IPS DF 4.7 (cell line): Measurements from ENCODE around the gene PTMS.
A peak's percentile ranks its signal among the peaks of the same experiment; 100 is the strongest.

Experiments used
- DNase-seq: peaks from one replicate; pipeline ENCODE4 v3.0.0-alpha.2; 2013; ENCODE audit warnings: low spot score; ENCODE audit errors: extremely low read depth

PTMS gene

DNA sequence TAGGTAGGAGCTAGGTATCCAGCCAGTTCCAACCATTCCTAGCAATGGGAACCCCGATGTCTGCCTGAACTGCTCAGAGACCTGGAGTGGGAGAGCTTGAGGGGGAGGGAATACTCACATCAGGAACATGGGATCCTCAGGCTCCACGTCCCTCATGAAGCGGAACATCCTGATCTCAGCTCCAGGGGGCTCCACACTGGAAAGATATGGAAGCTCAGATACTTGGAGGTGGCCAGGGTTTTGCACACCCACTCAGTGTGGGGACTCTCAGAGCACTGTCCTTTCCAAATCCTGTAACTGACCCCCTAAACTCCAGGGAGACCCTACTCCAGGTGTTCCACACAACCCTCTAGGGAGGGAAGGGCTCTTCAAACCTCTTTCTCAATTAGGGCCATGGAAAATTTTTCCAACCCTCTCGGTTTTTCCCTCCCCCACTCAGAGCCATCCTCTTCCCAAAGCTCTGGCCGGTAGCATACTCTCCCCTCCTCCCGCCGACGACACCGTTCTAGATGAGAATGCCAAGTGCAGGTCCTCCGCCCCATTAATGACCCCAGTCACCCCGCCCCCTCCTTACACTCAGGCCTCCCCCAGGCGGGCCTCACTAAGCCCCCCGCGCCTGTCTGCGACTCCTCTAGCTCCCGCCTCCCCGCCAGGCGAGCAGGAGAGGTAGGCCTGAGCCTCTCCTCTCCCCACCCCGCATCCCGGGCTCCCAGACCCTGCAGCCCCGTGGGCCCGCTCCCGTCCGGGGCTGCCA lies 13.8 kb upstream of the PTMS start:
- no peak for DNase-seq

DNA sequence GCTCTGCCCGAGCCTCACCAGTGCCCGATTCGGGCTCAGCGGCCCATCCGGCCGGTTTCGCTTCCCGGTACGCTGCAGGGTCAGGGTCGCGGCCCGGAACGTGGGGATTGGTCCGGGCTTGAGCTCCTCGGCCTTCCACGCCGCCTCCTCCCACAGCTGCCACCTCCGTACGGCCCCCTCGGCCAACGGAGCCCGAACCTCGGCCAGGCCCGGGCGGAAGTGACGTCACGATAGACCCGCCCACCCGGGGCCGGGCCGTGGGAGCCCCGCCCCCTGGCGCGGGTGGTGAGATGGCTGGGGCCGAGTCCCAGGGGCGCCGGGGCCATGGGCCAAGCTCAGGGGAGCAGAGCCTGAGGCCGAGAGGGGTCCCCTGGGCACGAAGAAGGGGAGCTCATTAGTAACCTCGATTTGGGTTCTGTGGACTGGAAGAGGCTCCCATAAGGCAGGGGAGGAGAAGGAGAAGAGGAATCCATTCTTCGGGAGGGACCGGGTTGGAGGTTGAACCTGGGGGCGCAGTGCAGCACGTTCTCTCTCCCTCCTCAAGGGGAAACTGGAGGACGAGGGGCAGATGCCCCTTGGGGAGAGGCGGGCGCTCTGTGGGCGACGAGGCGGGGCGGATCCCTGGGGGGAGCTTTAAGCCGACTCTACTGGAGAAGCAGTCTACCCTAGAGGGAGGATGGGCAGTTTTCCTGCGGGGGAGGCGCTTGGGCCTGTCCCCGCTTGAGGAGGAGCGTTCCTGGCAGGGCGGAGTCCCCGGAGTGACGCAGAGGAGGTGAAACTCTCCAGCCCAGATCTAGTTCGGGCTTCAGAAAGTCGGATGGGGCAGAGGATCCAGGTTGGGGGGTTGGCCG lies 13.0 kb upstream of the PTMS start, which contains the start of gene MLF2:
Gene MLF2 (minus strand): TSS at position 221 of the 851 bp plus-strand sequence. CDS start 807 bp downstream, outside the sequence.
- DNase-seq, result no peak

DNA sequence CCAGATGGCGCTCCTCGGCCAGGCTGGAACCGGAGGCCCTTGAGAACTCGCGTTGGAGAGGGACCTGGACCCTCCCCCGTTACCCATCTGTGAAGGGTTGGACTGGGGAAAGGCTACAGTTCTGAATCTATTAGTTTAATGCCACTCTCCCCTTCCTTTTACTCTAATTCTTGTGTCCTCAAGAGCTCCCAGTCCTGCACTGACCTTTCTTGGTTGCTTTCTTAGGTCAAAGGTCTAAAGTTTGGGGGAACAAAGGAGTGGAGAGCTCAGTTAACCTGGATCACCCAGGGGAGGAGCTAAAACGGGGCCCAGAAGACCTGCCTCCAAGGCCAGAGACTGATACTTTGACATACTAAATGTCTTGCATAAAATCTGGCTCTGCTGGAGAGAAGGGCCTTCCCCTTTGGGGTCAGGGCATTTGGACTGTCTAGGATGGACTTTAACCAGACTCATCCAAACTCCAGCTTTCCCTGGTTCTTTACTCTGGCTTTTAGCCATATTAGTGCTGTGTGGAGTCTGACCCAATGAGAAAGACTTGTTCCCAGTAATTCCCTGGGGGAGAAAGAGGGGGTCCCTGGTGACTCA lies 12.3 kb upstream of the PTMS start:
- DNase-seq, result no peak

DNA sequence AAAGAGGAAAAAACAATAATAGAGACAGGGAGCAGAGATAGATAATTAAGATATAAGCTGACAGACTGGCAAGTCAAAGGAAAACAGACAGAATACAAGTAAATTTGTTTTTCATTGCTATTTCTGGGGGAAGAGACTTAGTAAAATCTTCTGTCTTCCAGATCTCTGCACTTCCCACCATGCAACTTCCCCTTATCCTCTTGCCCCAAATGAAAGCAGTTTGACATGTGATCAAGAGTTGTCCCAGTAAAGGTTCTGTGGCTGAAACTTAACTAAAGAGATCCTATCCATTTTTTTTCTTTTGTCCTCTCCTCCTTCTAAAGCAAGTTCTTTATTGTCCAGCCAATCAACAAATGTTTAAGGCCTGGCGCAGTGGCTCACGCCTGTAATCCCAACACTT lies 11.8 kb upstream of the PTMS start:
- no peak for DNase-seq

DNA sequence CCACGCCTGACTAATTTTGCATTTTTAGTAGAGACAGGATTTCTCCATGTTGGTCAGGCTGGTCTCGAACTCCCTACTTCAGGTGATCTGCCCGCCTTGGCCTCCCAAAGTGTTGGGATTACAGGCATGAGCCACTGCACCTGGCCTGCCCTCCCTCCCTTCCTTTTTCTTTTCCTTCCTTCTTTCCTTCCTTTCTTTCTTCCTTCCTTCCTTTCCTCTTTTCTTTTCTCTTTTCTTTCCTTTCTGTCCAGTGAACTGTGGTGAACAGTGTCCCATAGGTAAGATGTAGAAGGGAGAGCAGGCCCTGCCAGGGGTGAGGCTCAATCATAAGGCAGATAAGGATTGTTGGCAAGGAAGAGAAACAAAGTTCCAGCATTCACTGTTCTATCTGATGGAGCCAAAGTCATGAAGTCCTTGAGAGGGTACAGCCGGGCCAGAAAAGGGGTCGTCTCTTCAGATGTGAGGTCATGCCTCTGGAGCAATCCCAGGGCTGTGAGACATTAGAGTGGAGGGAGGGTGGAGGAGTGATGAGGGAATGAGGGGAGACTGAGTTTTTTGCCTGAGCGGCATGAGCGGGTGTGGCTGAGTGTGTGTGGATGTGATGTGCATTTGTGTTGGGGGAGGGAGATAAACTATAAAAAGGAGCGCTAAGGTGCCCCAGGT lies 9.0 kb upstream of the PTMS start:
- DNase-seq, result no peak

DNA sequence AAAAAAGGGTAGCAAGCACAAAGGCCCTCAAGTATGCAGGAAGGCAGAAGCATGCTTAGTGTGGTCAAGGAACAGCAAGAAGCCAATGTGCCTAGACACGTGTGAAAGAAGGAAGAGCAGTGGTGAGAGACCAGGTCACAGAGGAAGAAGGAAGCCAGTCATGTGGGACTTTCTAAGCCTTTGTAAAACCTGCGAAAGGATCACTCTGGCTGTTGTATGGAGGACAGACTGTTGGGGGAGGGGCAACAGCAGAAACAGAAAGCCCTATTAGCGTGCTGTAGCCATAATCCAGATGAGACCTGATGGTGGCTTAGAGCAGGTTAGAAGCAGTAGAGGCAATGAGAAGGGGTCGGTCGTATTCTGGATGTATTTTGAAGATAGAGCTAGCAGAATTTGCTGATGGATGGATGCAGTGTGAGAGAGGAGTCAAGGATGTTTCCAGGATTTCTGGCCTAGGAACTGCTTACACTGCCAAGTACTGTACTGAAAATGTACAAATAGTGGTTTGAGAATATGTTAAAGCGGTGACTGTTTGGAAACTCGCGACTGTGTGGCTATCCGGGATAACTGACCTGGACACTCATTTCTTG lies 7.6 kb upstream of the PTMS start:
- DNase-seq, result no peak

DNA sequence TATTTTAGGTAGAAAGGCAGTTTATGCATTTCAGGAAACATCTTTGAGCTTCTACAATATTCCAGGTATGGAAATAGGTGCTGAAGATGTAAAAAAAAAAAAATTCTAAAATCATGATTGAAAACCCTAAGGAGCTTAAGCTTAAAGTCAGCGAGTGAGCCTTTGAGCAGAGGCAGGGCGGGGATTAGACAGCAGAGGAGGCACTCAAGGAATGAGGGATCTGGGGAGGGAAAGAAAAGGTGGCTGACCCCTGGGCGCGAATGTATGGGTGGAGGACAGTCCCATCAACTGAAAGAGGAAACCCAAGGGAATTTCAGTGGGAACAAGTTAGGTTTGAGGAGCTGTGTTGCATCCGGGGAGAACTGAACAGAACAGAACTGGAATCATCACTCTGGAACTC lies 6.4 kb upstream of the PTMS start:
- no peak for DNase-seq

DNA sequence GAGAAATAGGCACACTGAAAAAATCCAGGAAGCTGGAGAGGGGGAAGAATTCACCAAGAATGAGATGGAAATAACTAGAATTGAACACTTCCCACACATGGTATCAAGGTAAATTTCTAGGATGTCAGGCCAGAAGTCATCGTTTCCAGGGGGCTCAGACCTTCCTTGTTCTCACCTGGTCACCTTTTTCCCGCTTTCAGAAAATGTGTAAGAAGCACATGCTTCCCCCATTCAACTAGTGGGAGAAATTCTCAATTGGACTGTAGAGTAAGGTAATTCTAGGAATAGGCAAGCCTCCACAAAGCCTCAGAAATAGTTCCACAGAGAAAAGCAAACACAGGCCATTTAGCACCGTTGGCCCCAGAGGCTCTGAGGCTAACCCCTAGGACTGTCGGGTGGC lies 2.8 kb upstream of the PTMS start:
- DNase-seq, result no peak

DNA sequence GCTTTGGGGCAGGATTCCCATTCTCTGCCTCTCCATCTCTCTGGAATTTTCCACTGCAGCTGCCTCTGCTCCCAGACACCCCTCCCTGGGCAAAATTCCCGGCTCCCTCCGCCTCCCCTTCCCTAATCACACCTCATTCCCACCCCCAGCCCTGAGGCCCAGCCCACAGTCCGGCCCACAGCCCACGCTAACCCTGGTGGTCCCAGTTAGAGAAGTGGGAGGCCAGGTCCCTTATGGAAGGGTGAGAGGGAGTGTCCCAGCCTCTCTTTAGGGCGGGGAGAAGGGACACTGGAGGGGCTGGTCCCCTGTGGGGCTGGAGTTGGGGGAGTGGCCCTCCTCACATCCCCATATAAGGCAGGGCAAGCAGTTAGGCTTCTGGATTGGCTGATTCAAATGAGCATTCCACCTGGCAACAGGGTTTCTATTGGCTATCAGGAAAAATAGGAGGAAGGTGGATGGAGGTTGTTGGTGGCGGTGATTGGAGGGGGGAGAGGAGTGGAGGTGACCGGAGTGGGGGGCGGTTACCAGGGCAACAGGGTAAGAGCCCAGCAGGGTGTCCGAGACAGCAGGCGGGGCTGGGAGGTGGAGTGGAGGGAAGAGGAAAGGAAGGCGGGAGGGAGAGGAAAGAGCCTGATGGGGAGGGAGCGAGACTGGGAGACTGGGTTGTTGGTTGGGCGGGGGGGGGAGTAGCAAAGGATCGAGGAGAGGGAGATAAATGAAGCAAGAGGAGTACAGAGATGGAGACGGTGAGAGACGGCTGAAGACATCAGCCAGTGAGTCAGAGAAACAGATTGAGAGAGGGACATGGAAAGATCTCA lies 1.9 kb upstream of the PTMS start:
- DNase-seq, result peak; percentile 99

DNA sequence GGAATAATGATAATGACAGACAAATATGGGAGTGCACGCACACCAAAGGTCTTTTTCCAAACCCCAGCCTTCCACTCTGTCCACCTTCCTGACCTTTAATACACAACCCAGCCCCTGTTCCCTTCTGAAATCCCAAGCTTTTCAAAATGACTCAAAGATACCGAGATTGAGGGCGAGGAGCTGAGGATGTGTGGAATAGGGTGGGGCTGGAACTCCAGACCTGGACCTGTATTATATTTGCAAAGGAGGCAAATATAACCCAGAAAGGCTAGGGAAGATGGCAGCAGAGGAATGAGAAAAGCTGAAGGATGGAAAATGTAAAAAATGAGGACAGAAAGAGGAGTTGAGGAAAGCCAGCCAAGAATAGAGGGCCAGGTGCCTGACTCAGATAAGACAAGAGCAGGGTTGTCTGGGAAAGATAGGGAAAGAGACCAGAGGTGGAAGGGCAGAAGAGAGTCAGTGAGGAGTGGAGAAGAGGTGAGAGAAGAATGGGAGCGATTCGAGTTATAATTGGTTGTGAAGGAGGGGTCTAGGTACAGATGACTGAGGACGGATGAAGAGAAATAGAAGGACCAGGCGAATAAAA lies 1.0 kb upstream of the PTMS start:
- DNase-seq, result no peak

DNA sequence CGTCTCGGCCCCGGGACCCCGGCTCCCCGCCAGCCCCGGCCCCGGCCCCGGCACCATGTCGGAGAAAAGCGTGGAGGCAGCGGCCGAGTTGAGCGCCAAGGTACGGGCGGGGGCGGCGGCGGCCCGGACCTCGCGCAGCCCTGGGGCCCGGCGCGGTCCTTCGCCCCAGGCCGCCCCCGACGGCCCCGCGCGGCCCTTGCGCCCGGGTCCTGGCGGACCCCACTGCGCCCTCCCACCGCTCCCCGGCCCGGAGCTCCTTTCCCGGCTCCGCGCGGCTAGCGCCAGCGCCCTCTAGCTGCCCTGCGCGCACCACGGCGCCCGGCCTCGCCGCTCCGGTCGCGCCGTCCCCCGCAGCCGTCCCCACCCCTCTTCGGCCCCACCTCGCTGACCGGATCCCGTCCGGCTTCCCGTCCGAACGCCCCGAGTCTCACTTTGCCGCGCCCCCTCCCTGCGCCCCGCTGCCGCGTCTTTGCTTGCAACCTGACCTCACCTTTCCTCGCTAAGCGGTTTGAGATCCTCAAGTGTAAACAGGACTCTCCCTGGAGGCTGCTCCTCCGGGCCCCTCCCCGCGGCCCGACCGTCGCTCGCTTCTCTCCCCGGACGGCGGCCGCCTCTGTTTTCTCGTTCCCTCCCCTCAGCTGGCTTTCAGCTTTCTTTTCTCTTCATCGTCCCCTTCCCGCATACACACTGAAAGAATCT lies 637 bp downstream of the PTMS start:
- no peak for DNase-seq

DNA sequence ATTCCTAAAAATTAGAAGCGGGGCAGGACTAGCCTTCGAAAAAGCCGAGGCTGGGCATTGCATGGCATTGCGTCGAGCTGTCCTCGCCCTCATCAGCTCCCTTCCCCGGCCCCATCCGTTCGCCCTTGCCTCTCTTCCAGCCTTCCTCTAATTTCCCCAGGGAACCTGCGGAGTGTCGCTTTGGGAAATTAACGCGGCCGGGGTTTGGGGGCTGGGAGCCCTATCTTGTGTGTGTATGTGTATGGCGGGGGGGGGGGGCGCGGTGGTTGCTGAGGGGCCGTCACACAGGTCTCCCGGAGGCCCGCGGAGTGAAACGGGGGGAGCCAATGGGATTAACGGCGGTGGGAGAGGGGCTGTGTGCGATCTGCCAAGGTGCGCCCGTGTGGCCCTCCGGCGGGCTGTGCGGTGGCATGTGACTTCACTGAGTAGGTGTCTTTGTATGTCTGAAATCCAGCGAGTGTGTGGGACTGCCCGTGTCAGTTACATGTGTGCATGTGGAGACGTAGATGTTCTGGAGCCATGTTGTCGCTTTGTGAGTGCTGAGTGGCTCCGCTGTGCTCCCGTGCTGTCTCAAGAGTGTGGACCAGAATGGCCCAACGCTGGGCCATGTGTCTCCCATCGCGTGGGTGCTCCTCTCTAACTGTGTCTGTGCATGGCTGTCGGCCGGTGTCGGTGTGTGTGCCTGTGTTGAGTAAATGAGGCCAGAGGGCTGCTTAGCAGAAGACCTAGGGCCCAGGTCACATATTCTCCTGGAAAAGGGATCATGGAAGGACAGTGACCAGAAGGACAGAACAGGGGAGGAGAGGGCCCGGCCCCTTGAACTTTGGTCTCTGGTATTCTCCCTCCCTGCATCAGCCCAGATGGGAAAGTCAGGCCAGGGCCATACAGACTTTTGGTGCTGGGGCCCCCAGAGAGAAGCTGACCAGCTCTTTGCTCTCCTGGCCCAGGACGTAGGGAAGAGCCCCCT lies 1.5 kb downstream of the PTMS start:
- DNase-seq, result no peak

DNA sequence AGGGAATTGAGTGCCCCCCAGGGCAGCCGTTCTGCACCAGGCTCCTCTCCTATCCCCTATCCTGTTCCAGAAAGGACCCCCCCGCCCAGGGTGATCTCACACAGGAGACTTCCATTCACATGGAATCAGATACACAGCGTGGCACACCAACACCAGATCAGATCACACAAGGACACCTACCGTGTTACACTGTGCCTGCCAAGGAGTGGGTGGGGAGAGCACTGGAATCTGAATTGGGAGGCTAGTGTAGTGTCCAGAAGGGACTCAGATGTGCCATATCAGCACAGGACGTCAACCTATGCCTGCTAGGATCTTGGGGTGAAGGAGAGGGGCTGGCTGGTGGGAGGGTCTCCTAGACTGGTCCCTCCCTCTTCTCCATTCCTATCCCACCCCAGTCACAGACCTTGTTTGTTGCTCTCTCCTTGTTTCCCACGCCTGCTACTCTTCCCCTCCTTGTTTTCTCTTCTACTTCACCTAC lies 2.3 kb downstream of the PTMS start:
- no peak for DNase-seq

DNA sequence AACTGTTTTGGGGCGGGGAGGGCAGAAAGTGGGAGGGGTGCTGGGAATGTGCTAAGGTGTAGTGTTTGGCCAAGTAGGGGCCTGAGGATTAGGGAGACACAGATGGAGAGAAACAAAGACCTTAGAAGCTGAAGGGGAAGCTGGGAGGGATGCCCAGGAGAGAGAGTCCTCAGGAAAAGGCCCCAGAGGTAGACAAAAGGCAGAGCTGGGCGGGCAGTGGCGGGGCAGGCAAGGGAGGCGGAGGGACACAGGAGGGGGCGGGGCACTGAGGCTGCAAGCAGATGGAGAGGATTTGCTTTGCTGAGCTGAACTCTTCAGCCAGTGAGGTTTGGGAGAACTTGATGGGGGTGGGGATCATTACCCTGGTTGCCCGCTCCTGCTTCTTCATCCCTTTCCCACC lies 2.8 kb downstream of the PTMS start:
- DNase-seq, result no peak

DNA sequence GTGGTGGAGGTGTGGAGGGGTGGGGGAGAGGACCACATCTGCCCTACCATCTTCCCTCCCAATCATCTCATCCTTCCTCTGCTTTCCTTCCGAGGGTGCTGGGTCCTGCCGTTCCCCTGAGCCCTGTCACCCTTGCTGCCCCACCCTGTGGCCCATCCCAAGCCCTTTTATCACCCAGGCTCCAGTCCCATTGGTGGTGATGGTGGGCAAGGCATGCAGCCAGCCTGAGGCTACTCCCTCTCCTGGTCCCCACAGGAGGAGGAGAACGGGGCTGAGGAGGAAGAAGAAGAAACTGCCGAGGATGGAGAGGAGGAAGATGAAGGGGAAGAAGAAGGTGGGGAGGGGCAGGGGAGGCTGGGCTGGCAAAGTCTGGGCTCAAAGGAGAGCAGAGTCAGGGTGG lies 3.5 kb downstream of the PTMS start:
- DNase-seq, result no peak

DNA sequence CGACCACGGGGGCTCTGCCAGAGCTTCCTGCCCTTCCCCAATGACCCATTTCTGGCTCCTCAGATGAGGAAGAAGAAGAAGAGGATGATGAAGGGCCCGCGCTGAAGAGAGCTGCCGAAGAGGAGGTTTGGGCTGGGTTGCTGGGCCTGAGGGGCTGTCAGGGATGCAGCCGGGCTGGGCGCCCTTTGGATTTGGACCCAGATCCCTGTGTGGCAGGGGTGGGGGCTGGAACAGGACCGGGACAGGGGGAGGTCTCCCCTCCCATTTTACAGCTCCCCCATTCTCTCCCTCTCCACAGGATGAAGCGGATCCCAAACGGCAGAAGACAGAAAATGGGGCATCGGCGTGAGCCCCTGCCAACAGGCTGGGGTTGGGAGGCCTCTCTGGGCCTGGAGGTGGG lies 3.9 kb downstream of the PTMS start:
- DNase-seq, result no peak

DNA sequence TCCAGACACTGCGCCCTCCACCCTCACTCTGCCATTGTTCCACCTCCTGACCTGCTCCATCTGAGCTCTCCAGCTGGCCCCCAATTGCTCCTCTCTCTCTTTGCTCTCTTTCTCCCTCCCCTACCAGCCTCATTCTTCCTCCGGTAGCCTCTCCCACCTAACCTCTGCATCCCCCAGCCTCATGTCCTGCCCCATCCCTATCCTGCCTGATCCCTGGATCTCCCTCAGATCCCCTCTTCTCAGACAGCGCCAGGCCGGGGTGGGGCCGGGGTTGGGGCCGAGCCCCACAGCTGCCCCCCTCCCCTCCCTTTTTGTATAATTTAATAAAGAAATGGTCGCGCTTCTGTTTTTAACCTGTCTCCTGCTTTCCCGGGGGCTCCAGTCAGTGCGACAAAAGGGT lies 4.4 kb downstream of the PTMS start:
- no peak for DNase-seq

DNA sequence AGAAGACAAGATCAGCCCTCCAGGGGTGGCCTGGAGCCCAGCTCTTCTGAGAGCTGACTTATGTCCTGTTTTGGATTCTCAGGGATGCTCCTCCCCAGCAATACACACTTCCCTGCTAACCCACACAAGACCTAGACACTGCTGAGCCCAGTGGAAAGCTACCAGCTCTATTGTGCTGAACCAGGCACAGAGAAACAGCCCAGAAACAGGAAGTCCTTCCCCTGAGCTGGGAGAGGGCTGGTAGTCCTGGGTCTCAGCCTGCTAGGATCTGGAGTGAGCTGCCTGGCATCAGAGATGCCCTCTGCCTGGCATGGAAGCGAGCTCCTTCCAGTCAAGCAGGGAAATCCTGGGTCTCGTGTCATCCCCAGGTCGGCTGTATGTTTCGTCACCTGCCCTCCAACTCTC lies 4.9 kb downstream of the PTMS start:
- no peak for DNase-seq
